ENCODE data around the gene NME5.

Gene NME5

DNA sequence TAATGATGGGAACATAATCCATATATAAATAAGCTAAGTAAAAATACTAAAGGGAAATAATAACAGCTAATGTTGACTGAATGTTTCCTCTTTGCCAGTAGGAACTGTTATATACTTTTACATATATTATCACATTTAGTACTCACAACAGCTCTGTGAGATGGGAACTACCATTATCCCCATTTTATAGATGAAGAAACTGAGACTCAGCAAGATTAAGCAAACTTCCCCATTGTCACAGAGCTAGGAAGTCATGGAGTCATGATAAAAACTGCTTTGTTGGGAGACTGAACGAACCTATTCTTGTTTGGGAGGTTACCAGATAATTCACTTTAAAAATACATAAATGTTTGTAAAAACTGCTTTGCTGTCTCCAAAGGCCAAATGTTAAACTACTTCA lies 32.0 kb downstream of the NME5 start:
- H3K4me1 ChIP-seq (ENCODE audit: control insufficient read depth in 1 of 2, insufficient read depth in 2 of 2, low read length in 2 of 2): peaks cover 8 to 9% of the 10 kb centered on the region in 2 donors
- H3K27me3 ChIP-seq (ENCODE audit: control insufficient read depth in 1 of 2, insufficient read depth in 2 of 2, low read length in 2 of 2): no peaks in the 10 kb centered on the region
- H3K27ac ChIP-seq (ENCODE audit: low read depth, low read length): no peak overlapping the region
- no peak overlapping the region for H3K4me3 ChIP-seq (ENCODE audit: low read depth in 1 of 2, low read length in 2 of 2)
- no peaks in the 10 kb centered on the region for H3K9me3 ChIP-seq (ENCODE audit: control insufficient read depth in 1 of 2, low read length in 2 of 2)
- no peak overlapping the region for H3K9ac ChIP-seq (ENCODE audit: low read depth in 1 of 2, low read length in 2 of 2)
- H3K36me3 ChIP-seq (ENCODE audit: control insufficient read depth in 1 of 2, insufficient read depth in 2 of 2, low read length in 2 of 2): no peaks in the 10 kb centered on the region

DNA sequence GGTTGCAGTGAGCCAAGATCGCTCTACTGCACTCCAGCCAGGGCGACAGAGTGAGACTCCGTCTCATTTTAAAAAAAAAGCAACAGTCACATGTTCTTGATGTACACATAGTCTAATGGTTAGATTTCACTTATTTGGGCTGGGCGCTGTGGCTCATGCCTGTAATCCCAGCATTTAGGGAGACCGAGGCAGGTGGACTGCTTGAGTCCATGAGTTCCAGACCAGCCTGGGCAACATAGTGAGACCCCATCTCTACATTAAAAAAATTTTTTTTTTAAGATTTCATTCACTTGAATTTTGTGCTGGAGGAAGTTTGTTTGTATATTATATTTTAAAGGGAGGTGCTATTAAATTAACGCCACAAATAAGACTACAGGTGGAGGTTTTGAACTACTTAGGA lies 33.5 kb downstream of the NME5 start:
- H3K9ac ChIP-seq (ENCODE audit: low read depth in 1 of 2, low read length in 2 of 2): no peak overlapping the region
- no peaks in the 10 kb centered on the region for H3K9me3 ChIP-seq (ENCODE audit: control insufficient read depth in 1 of 2, low read length in 2 of 2)
- H3K36me3 ChIP-seq (ENCODE audit: control insufficient read depth in 1 of 2, insufficient read depth in 2 of 2, low read length in 2 of 2): no peaks in the 10 kb centered on the region
- peaks cover 8 to 9% of the 10 kb centered on the region in 2 donors for H3K4me1 ChIP-seq (ENCODE audit: control insufficient read depth in 1 of 2, insufficient read depth in 2 of 2, low read length in 2 of 2)
- no peak overlapping the region for H3K4me3 ChIP-seq (ENCODE audit: low read depth in 1 of 2, low read length in 2 of 2)
- H3K27ac ChIP-seq (ENCODE audit: low read depth, low read length): no peak overlapping the region
- no peaks in the 10 kb centered on the region for H3K27me3 ChIP-seq (ENCODE audit: control insufficient read depth in 1 of 2, insufficient read depth in 2 of 2, low read length in 2 of 2)

DNA sequence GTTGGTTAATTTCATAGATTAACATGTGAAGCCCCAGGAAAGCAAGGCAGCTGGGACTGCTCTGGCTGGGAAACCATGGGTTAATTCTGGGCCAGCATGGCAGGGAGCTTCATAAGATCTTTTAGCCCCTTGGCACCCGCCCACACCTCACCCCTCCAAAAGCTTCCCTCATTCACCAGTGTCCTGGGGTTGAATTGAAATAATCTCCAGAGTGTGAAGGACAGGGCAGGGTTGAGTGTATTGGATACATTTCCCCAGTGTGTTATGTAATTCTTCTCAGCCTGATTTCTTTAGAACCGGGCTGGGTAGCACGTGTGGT lies 36.0 kb downstream of the NME5 start:
- H3K36me3 ChIP-seq (ENCODE audit: control insufficient read depth in 1 of 2, insufficient read depth in 2 of 2, low read length in 2 of 2): no peaks in the 10 kb centered on the region
- no peaks in the 10 kb centered on the region for H3K27me3 ChIP-seq (ENCODE audit: control insufficient read depth in 1 of 2, insufficient read depth in 2 of 2, low read length in 2 of 2)
- peaks cover 8 to 9% of the 10 kb centered on the region in 2 donors for H3K4me1 ChIP-seq (ENCODE audit: control insufficient read depth in 1 of 2, insufficient read depth in 2 of 2, low read length in 2 of 2)
- no peaks in the 10 kb centered on the region for H3K9me3 ChIP-seq (ENCODE audit: control insufficient read depth in 1 of 2, low read length in 2 of 2)
- no peak overlapping the region for H3K4me3 ChIP-seq (ENCODE audit: low read depth in 1 of 2, low read length in 2 of 2)
- no peak overlapping the region for H3K27ac ChIP-seq (ENCODE audit: low read depth, low read length)
- no peak overlapping the region for H3K9ac ChIP-seq (ENCODE audit: low read depth in 1 of 2, low read length in 2 of 2)

GRCh38 chr5:138102454-138103318 lies 36.5 kb downstream of the NME5 start:
- no peak overlapping the region for H3K9ac ChIP-seq (ENCODE audit: low read depth in 1 of 2, low read length in 2 of 2)
- H3K4me1 ChIP-seq (ENCODE audit: control insufficient read depth in 1 of 2, insufficient read depth in 2 of 2, low read length in 2 of 2): peaks cover 8 to 9% of the 10 kb centered on the region in 2 donors
- H3K27me3 ChIP-seq (ENCODE audit: control insufficient read depth in 1 of 2, insufficient read depth in 2 of 2, low read length in 2 of 2): no peaks in the 10 kb centered on the region
- no peak overlapping the region for H3K4me3 ChIP-seq (ENCODE audit: low read depth in 1 of 2, low read length in 2 of 2)
- H3K9me3 ChIP-seq (ENCODE audit: control insufficient read depth in 1 of 2, low read length in 2 of 2): no peaks in the 10 kb centered on the region
- no peak overlapping the region for H3K27ac ChIP-seq (ENCODE audit: low read depth, low read length)
- H3K36me3 ChIP-seq (ENCODE audit: control insufficient read depth in 1 of 2, insufficient read depth in 2 of 2, low read length in 2 of 2): no peaks in the 10 kb centered on the region

DNA sequence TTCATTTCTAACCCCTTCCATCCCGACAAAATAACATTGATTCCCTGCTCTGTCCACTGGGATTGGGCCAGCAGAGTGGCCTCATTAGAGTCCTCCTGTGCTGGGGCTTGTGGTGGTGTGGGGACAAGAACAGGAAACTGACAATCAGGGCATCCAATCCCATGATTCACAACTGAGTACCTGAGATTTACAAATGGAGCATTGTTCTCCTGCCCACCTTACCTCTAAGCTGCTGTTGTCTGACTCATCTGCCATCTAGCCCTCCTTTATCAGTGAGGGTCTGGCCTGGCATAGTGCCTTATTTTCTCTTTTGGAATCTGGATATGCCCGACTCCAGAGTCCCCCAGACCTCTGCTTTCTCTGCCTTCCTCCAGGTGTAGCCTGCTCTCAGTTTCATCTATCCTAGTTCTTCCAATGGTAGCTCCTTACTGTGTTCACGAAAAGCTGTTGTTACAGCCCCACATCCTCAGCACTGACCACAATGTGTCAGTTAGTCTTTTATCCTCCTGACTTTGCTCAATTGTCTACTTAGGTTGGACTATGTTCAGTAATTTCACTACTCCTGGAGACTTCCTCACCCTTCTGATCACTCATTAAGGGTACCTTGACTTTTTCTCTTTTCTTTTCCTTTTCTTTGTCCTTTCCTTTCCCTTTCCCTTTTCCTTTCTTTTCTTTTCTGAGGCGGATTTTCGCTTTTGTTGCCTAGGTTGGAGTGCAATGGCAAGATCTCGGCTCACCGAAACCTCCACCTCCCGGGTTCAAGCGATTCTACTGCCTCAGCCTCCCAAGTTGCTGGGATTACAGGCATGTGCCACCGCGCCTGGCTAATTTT lies 42.0 kb downstream of the NME5 start:
- H3K27me3 ChIP-seq (ENCODE audit: control insufficient read depth in 1 of 2, insufficient read depth in 2 of 2, low read length in 2 of 2): no peaks in the 10 kb centered on the region
- H3K27ac ChIP-seq (ENCODE audit: low read depth, low read length): no peak overlapping the region
- no peaks in the 10 kb centered on the region for H3K9me3 ChIP-seq (ENCODE audit: control insufficient read depth in 1 of 2, low read length in 2 of 2)
- H3K4me1 ChIP-seq (ENCODE audit: control insufficient read depth in 1 of 2, insufficient read depth in 2 of 2, low read length in 2 of 2): no peaks in the 10 kb centered on the region
- no peak overlapping the region for H3K4me3 ChIP-seq (ENCODE audit: low read depth in 1 of 2, low read length in 2 of 2)
- H3K36me3 ChIP-seq (ENCODE audit: control insufficient read depth in 1 of 2, insufficient read depth in 2 of 2, low read length in 2 of 2): no peaks in the 10 kb centered on the region
- no peak overlapping the region for H3K9ac ChIP-seq (ENCODE audit: low read depth in 1 of 2, low read length in 2 of 2)

DNA sequence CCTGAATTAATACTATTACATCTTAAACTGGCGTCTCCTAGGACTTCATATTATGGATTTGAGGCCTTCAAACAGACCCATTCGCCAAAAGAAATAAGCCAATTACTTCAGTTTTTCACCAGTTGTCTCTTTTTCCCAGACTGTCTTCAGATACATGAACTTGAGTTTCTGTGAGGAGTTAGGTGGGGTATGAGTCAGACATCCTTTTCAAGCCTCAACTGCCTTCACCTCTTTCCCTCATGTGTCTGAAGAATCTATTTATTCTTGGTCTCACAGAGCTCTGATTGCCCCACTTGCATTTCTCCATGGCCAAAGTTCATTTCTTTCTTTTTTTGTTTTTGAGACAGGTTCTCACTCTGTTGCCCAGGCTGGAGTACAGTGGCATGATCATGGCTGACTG lies 42.9 kb downstream of the NME5 start:
- no peak overlapping the region for H3K9ac ChIP-seq (ENCODE audit: low read depth in 1 of 2, low read length in 2 of 2)
- H3K27ac ChIP-seq (ENCODE audit: low read depth, low read length): no peak overlapping the region
- no peaks in the 10 kb centered on the region for H3K4me1 ChIP-seq (ENCODE audit: control insufficient read depth in 1 of 2, insufficient read depth in 2 of 2, low read length in 2 of 2)
- H3K36me3 ChIP-seq (ENCODE audit: control insufficient read depth in 1 of 2, insufficient read depth in 2 of 2, low read length in 2 of 2): no peaks in the 10 kb centered on the region
- no peak overlapping the region for H3K4me3 ChIP-seq (ENCODE audit: low read depth in 1 of 2, low read length in 2 of 2)
- H3K9me3 ChIP-seq (ENCODE audit: control insufficient read depth in 1 of 2, low read length in 2 of 2): no peaks in the 10 kb centered on the region
- no peaks in the 10 kb centered on the region for H3K27me3 ChIP-seq (ENCODE audit: control insufficient read depth in 1 of 2, insufficient read depth in 2 of 2, low read length in 2 of 2)

GRCh38 chr5:138095100-138095907 lies 43.9 kb downstream of the NME5 start:
- Histone ChIP-seq H3K27me3 (ENCODE audit: control insufficient read depth in 1 of 2, insufficient read depth in 2 of 2, low read length in 2 of 2) (no peaks in the 10 kb centered on the region), H3K4me3 (ENCODE audit: low read depth in 1 of 2, low read length in 2 of 2) (no peak overlapping the region), H3K9me3 (ENCODE audit: control insufficient read depth in 1 of 2, low read length in 2 of 2) (no peaks in the 10 kb centered on the region), H3K27ac (ENCODE audit: low read depth, low read length) (no peak overlapping the region), H3K4me1 (ENCODE audit: control insufficient read depth in 1 of 2, insufficient read depth in 2 of 2, low read length in 2 of 2) (no peaks in the 10 kb centered on the region), H3K9ac (ENCODE audit: low read depth in 1 of 2, low read length in 2 of 2) (no peak overlapping the region), H3K36me3 (ENCODE audit: control insufficient read depth in 1 of 2, insufficient read depth in 2 of 2, low read length in 2 of 2) (no peaks in the 10 kb centered on the region)

- H3K9me3 ChIP-seq (ENCODE audit: control insufficient read depth in 1 of 2, low read length in 2 of 2): no peaks in the 10 kb centered on the region
- no peak overlapping the region for H3K4me3 ChIP-seq (ENCODE audit: low read depth in 1 of 2, low read length in 2 of 2)
- H3K36me3 ChIP-seq (ENCODE audit: control insufficient read depth in 1 of 2, insufficient read depth in 2 of 2, low read length in 2 of 2): no peaks in the 10 kb centered on the region
- no peaks in the 10 kb centered on the region for H3K27me3 ChIP-seq (ENCODE audit: control insufficient read depth in 1 of 2, insufficient read depth in 2 of 2, low read length in 2 of 2)
- H3K27ac ChIP-seq (ENCODE audit: low read depth, low read length): no peak overlapping the region
- H3K4me1 ChIP-seq (ENCODE audit: control insufficient read depth in 1 of 2, insufficient read depth in 2 of 2, low read length in 2 of 2): no peaks in the 10 kb centered on the region
- H3K9ac ChIP-seq (ENCODE audit: low read depth in 1 of 2, low read length in 2 of 2): no peak overlapping the region
These were observed 46.2 kb downstream of the NME5 start for GRCh38 chr5:138093036-138093435.

GRCh38 chr5:138092301-138092700 lies 46.9 kb downstream of the NME5 start:
- no peaks in the 10 kb centered on the region for H3K4me1 ChIP-seq (ENCODE audit: control insufficient read depth in 1 of 2, insufficient read depth in 2 of 2, low read length in 2 of 2)
- no peak overlapping the region for H3K27ac ChIP-seq (ENCODE audit: low read depth, low read length)
- H3K4me3 ChIP-seq (ENCODE audit: low read depth in 1 of 2, low read length in 2 of 2): no peak overlapping the region
- no peaks in the 10 kb centered on the region for H3K9me3 ChIP-seq (ENCODE audit: control insufficient read depth in 1 of 2, low read length in 2 of 2)
- H3K36me3 ChIP-seq (ENCODE audit: control insufficient read depth in 1 of 2, insufficient read depth in 2 of 2, low read length in 2 of 2): no peaks in the 10 kb centered on the region
- H3K9ac ChIP-seq (ENCODE audit: low read depth in 1 of 2, low read length in 2 of 2): no peak overlapping the region
- no peaks in the 10 kb centered on the region for H3K27me3 ChIP-seq (ENCODE audit: control insufficient read depth in 1 of 2, insufficient read depth in 2 of 2, low read length in 2 of 2)

DNA sequence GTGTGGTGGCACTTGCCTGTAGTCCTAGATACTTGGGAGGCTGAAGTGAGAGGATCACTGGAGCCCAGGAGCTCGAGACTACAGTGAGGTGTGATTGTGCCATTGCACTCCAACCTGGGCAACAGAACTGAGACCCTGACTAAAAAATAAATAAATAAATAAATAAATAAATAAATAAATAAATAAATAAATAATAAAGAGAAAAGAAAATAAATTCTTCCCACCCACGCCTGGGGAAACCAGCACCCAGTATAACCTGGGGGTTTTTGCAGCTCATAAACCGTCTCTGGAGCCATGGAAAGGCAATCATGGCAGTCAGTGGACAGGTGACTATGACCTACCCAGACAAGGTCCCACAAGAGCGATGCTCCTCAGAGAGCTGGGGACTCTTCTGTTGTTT lies 47.5 kb downstream of the NME5 start:
- H3K9ac ChIP-seq (ENCODE audit: low read depth in 1 of 2, low read length in 2 of 2): no peak overlapping the region
- no peaks in the 10 kb centered on the region for H3K36me3 ChIP-seq (ENCODE audit: control insufficient read depth in 1 of 2, insufficient read depth in 2 of 2, low read length in 2 of 2)
- H3K4me1 ChIP-seq (ENCODE audit: control insufficient read depth in 1 of 2, insufficient read depth in 2 of 2, low read length in 2 of 2): no peaks in the 10 kb centered on the region
- H3K27ac ChIP-seq (ENCODE audit: low read depth, low read length): no peak overlapping the region
- H3K9me3 ChIP-seq (ENCODE audit: control insufficient read depth in 1 of 2, low read length in 2 of 2): no peaks in the 10 kb centered on the region
- no peaks in the 10 kb centered on the region for H3K27me3 ChIP-seq (ENCODE audit: control insufficient read depth in 1 of 2, insufficient read depth in 2 of 2, low read length in 2 of 2)
- no peak overlapping the region for H3K4me3 ChIP-seq (ENCODE audit: low read depth in 1 of 2, low read length in 2 of 2)
